Measurements from ENCODE around the gene CACNG3. TPM values are rescaled to one million over a fixed set of nuclear protein-coding genes. Genes with fewer than 3 reads are reported as not detected.

The CACNG3 gene
- total and polyA plus RNA-seq, 2 donors (not counting 3 experiments of a cell fraction or from before 2014, with no cell fraction given), result not detected

GRCh38 chr16:24318680-24319079, 62.5 kb downstream of the CACNG3 start:
- Histone ChIP-seq H3K4me2 (ENCODE audit: insufficient read depth, low read length) (no peak overlapping the region), H3K27me3 (ENCODE audit: control insufficient read depth in 2 of 2, insufficient read depth in 2 of 2, low read length in 2 of 2) (no peaks in the 10 kb centered on the region), H3K9me3 (replicated peaks; ENCODE audit: control insufficient read depth, insufficient read depth, low read length) (no peaks in the 10 kb centered on the region), H3K9ac (replicated peaks; ENCODE audit: extremely low read depth, insufficient read depth, low read length) (no peak overlapping the region), H3K4me3 (replicated peaks in 1 of 3; ENCODE audit: insufficient read depth in 1 of 3, low read depth in 1 of 3, low read length in 3 of 3) (no peak overlapping the region), H3K27ac (ENCODE audit: insufficient read depth, low read depth, low read length) (no peak overlapping the region), H3K79me2 (ENCODE audit: control insufficient read depth, insufficient read depth, low read length) (no peaks in the 10 kb centered on the region), H4K20me1 (replicated peaks; ENCODE audit: control insufficient read depth, extremely low read depth, insufficient read depth, low read length) (no peaks in the 10 kb centered on the region), H2AFZ (ENCODE audit: low read depth, low read length) (no peak overlapping the region), H3K9me1 (replicated peaks; ENCODE audit: control insufficient read depth, extremely low read depth, insufficient read depth, low read length) (no peaks in the 10 kb centered on the region), H3K4me1 (ENCODE audit: control insufficient read depth, extremely low read depth, insufficient read depth, low read length) (no peaks in the 10 kb centered on the region), H3K36me3 (ENCODE audit: control insufficient read depth in 2 of 2, extremely low read depth in 1 of 2, insufficient read depth in 2 of 2, low read length in 2 of 2) (no peaks in the 10 kb centered on the region)
- intact Hi-C loops (cut with micrococcal nuclease) (no loop called here), dilution Hi-C loops (cut with MboI; ENCODE audit: extremely low pct_ligation_motif_present, low sequenced_read_pairs) (no loop called here)
- ChIA-PET CTCF (no interaction called here), POLR2A (no interaction called here)
- TF ChIP-seq, protein P1, sequence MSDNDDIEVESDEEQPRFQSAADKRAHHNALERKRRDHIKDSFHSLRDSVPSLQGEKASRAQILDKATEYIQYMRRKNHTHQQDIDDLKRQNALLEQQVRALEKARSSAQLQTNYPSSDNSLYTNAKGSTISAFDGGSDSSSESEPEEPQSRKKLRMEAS (IDR thresholded peaks at IDR 0.05; ENCODE audit: insufficient read depth, insufficient read length), result no peak
- TF ChIP-seq MYC (IDR thresholded peaks at IDR 0.05; ENCODE audit: low read depth, low read length), result no peak
- TF ChIP-seq GATA2 (IDR thresholded peaks at IDR 0.05; ENCODE audit: insufficient read depth, insufficient read length, low read depth, low read length), result no peak
- BruUV-seq (replicated peaks), result no TSS peak
- no peak for FAIRE-seq
- no peak for DNase-seq (ENCODE audit: low read depth, low spot score)

GRCh38 chr16:24319126-24319814, 63.1 kb downstream of the CACNG3 start:
- ChIA-PET POLR2A (no interaction called here), CTCF (no interaction called here)
- Histone ChIP-seq H3K9ac (replicated peaks; ENCODE audit: extremely low read depth, insufficient read depth, low read length) (no peak overlapping the region), H3K9me1 (replicated peaks; ENCODE audit: control insufficient read depth, extremely low read depth, insufficient read depth, low read length) (no peaks in the 10 kb centered on the region), H3K79me2 (ENCODE audit: control insufficient read depth, insufficient read depth, low read length) (no peaks in the 10 kb centered on the region), H3K4me2 (ENCODE audit: insufficient read depth, low read length) (no peak overlapping the region), H3K9me3 (replicated peaks; ENCODE audit: control insufficient read depth, insufficient read depth, low read length) (no peaks in the 10 kb centered on the region), H4K20me1 (replicated peaks; ENCODE audit: control insufficient read depth, extremely low read depth, insufficient read depth, low read length) (no peaks in the 10 kb centered on the region), H3K27me3 (ENCODE audit: control insufficient read depth in 2 of 2, insufficient read depth in 2 of 2, low read length in 2 of 2) (no peaks in the 10 kb centered on the region), H3K36me3 (ENCODE audit: control insufficient read depth in 2 of 2, extremely low read depth in 1 of 2, insufficient read depth in 2 of 2, low read length in 2 of 2) (no peaks in the 10 kb centered on the region), H3K27ac (ENCODE audit: insufficient read depth, low read depth, low read length) (no peak overlapping the region), H2AFZ (ENCODE audit: low read depth, low read length) (no peak overlapping the region), H3K4me1 (ENCODE audit: control insufficient read depth, extremely low read depth, insufficient read depth, low read length) (no peaks in the 10 kb centered on the region), H3K4me3 (replicated peaks in 1 of 3; ENCODE audit: insufficient read depth in 1 of 3, low read depth in 1 of 3, low read length in 3 of 3) (no peak overlapping the region)
- TF ChIP-seq GATA2 (IDR thresholded peaks at IDR 0.05; ENCODE audit: insufficient read depth, insufficient read length, low read depth, low read length) (no peak), JUN (IDR thresholded peaks at IDR 0.05; ENCODE audit: borderline replicate concordance, insufficient read depth, insufficient read length, low read depth) (no peak), FOS (IDR thresholded peaks at IDR 0.05; ENCODE audit: borderline replicate concordance, insufficient read depth, low read length) (no peak), POLR2AphosphoS5 (IDR thresholded peaks at IDR 0.05; ENCODE audit: insufficient read depth, low read depth, low read length) (no peak), MYC (IDR thresholded peaks at IDR 0.05; ENCODE audit: low read depth, low read length) (no peak), POLR2A (IDR thresholded peaks at IDR 0.05; ENCODE audit: low read depth, low read length) (no peak), EZH2 (IDR thresholded peaks at IDR 0.05; ENCODE audit: borderline replicate concordance, low read depth, low read length, severe bottlenecking) (no peak), CTCF (IDR thresholded peaks at IDR 0.05; ENCODE audit: extremely low read depth in 1 of 2, insufficient read depth in 1 of 2, low read depth in 1 of 2, low read length in 2 of 2) (no peak)
- TF ChIP-seq, protein P1 (IDR thresholded peaks at IDR 0.05; ENCODE audit: insufficient read depth, insufficient read length), result no peak
- dilution Hi-C loops (cut with MboI; ENCODE audit: extremely low pct_ligation_motif_present, low sequenced_read_pairs) (no loop called here), intact Hi-C loops (cut with micrococcal nuclease) (no loop called here)
- FAIRE-seq (no peak), DNase-seq (ENCODE audit: low read depth, low spot score) (no peak)
- BruUV-seq (replicated peaks), result no TSS peak
